ENCODE data around the gene MMP15. TPM values are rescaled to one million over a fixed set of nuclear protein-coding genes. Genes with fewer than 3 reads are reported as not detected.

MMP15 gene
- total and polyA plus RNA-seq, 4 donors, result 7.0 to 38.8 (median 21.4) TPM

GRCh38 chr16:57994778-57995177 is 30.8 kb upstream of the MMP15 start:
- Histone ChIP-seq H3K27ac (ENCODE audit: low read depth in 1 of 2, low read length in 2 of 2) (no peak overlapping the region), H3K9ac (ENCODE audit: low read depth in 1 of 2, low read length in 2 of 2) (no peak overlapping the region)

GRCh38 chr16:57995721-57996405 is 29.7 kb upstream of the MMP15 start:
- Histone ChIP-seq H3K9ac (ENCODE audit: low read depth in 1 of 2, low read length in 2 of 2) (no peak overlapping the region), H3K4me1 (ENCODE audit: control insufficient read depth in 4 of 4, insufficient read depth in 4 of 4, low read length in 3 of 4) (peaks cover 8 to 13% (median 9%) of the 10 kb centered on the region in 4 donors), H3K27ac (ENCODE audit: low read depth in 1 of 2, low read length in 2 of 2) (no peak overlapping the region), H3K27me3 (ENCODE audit: control insufficient read depth in 4 of 4, insufficient read depth in 4 of 4, low read length in 3 of 4) (no peaks in the 10 kb centered on the region), H3K4me3 (ENCODE audit: low read depth in 1 of 3, low read length in 3 of 3) (no peak overlapping the region), H3K36me3 (ENCODE audit: control insufficient read depth in 4 of 4, insufficient read depth in 3 of 4, low read depth in 1 of 4, low read length in 3 of 4) (peaks cover 4 to 25% (median 11%) of the 10 kb centered on the region in 4 donors), H3K9me3 (ENCODE audit: control insufficient read depth in 4 of 4, low read length in 3 of 4) (no peaks in the 10 kb centered on the region)
- TF ChIP-seq MAX (IDR thresholded peaks at IDR 0.05) (no peak), JUND (IDR thresholded peaks at IDR 0.05) (no peak), RAD21 (IDR thresholded peaks at IDR 0.05) (no peak), SP1 (IDR thresholded peaks at IDR 0.05) (no peak), YY1 (IDR thresholded peaks at IDR 0.05) (no peak), FOXA2 (IDR thresholded peaks at IDR 0.05) (no peak), GABPA (IDR thresholded peaks at IDR 0.05 in 1 of 2, conservative IDR thresholded peaks at IDR 0.05 in 1 of 2) (no peak), EGR1 (IDR thresholded peaks at IDR 0.05; ENCODE audit: low read depth in 2 of 2) (no peak), CTCF (IDR thresholded peaks at IDR 0.05; ENCODE audit: low read depth, low read length, missing input control) (no peak)
- WGBS, result 94% methylated on average over 18 of the region's 18 CpGs
- no peak for DNase-seq (ENCODE audit: low spot score)

More at GRCh38 chr16:57994778-57995177, 30.8 kb upstream of the MMP15 start:
- WGBS, result 46% methylated on average over 4 of the region's 4 CpGs
- TF ChIP-seq YY1 (IDR thresholded peaks at IDR 0.05) (no peak), CTCF (IDR thresholded peaks at IDR 0.05; ENCODE audit: low read depth, low read length, missing input control) (peak; percentile 30), RAD21 (IDR thresholded peaks at IDR 0.05) (peak in 1 of 2 donors; percentile 61), RXRA (IDR thresholded peaks at IDR 0.05) (no peak)
- no peak for DNase-seq (ENCODE audit: low spot score)
- peaks cover 5 to 10% (median 8%) of the 10 kb centered on the region in 4 donors for H3K4me1 ChIP-seq (ENCODE audit: control insufficient read depth in 4 of 4, insufficient read depth in 4 of 4, low read length in 3 of 4)
- H3K9me3 ChIP-seq (ENCODE audit: control insufficient read depth in 4 of 4, low read length in 3 of 4), result no peaks in the 10 kb centered on the region
- no peaks in the 10 kb centered on the region for H3K27me3 ChIP-seq (ENCODE audit: control insufficient read depth in 4 of 4, insufficient read depth in 4 of 4, low read length in 3 of 4)
- H3K4me3 ChIP-seq (ENCODE audit: low read depth in 1 of 3, low read length in 3 of 3), result no peak overlapping the region
- H3K36me3 ChIP-seq (ENCODE audit: control insufficient read depth in 4 of 4, insufficient read depth in 3 of 4, low read depth in 1 of 4, low read length in 3 of 4), result peaks cover 4 to 25% (median 11%) of the 10 kb centered on the region in 4 donors

- H3K27me3 ChIP-seq (ENCODE audit: control insufficient read depth in 4 of 4, insufficient read depth in 4 of 4, low read length in 3 of 4), result no peaks in the 10 kb centered on the region
- H3K9me3 ChIP-seq (ENCODE audit: control insufficient read depth in 4 of 4, low read length in 3 of 4), result no peaks in the 10 kb centered on the region
- no peak overlapping the region for H3K27ac ChIP-seq (ENCODE audit: low read depth in 1 of 2, low read length in 2 of 2)
- H3K36me3 ChIP-seq (ENCODE audit: control insufficient read depth in 4 of 4, insufficient read depth in 3 of 4, low read depth in 1 of 4, low read length in 3 of 4), result peaks cover 4 to 25% (median 11%) of the 10 kb centered on the region in 4 donors
- no peak overlapping the region for H3K4me3 ChIP-seq (ENCODE audit: low read depth in 1 of 3, low read length in 3 of 3)
- no peak for DNase-seq (ENCODE audit: low spot score)
- H3K4me1 ChIP-seq (ENCODE audit: control insufficient read depth in 4 of 4, insufficient read depth in 4 of 4, low read length in 3 of 4), result peaks cover 8 to 16% (median 9%) of the 10 kb centered on the region in 4 donors
- 96% methylated on average over 62 of the region's 62 CpGs for WGBS
- no peak overlapping the region for H3K9ac ChIP-seq (ENCODE audit: low read depth in 1 of 2, low read length in 2 of 2)
- no peak for TF ChIP-seq YY1 (IDR thresholded peaks at IDR 0.05)
- TF ChIP-seq CTCF (IDR thresholded peaks at IDR 0.05; ENCODE audit: low read depth, low read length, missing input control), result no peak
- no peak for TF ChIP-seq GABPA (IDR thresholded peaks at IDR 0.05 in 1 of 2, conservative IDR thresholded peaks at IDR 0.05 in 1 of 2)
- TF ChIP-seq RAD21 (IDR thresholded peaks at IDR 0.05), result no peak
- TF ChIP-seq ATF3 (IDR thresholded peaks at IDR 0.05), result no peak
- TF ChIP-seq FOXA1 (IDR thresholded peaks at IDR 0.05), result no peak
- TF ChIP-seq ZBTB33 (IDR thresholded peaks at IDR 0.05), result no peak
- no peak for TF ChIP-seq EGR1 (IDR thresholded peaks at IDR 0.05; ENCODE audit: low read depth in 2 of 2)
These were observed 29.0 kb upstream of the MMP15 start for GRCh38 chr16:57996406-57997175.

Data from liver (tissue), 9 donors.